K562 (cell line): Measurements from ENCODE around the gene AKT2.

Source experiments
- IRF2 ChIP-seq: sonication (generic); formaldehyde crosslinking; IDR thresholded peaks from 2 replicates; pipeline ENCODE4 v1.8.1; 2022; ENCODE audit warnings: mild to moderate bottlenecking, missing genetic modification reagents
- PHF8 ChIP-seq: fragments of 200-600 bp; sonication (generic); IDR thresholded peaks from 2 replicates; pipeline ENCODE4 v1.6.1; 2012; ENCODE audit warnings: mixed run types, mild to moderate bottlenecking, inconsistent platforms, low read length, moderate library complexity, borderline replicate concordance
- TAF1 ChIP-seq: IDR thresholded peaks from 2 replicates; pipeline ENCODE4 v1.6.1; 2011; ENCODE audit warnings: mild to moderate bottlenecking, low read length, moderate library complexity; ENCODE audit not compliant: insufficient read depth, control insufficient read depth, severe bottlenecking; ENCODE audit errors: extremely low read depth
- TF ChIP-seq, protein P1 (sequence below), 2 experiments: fragments of 450-650 bp; IDR thresholded peaks; 2 replicates each; pipeline ENCODE4 v1.6.1; 2016
- TF ChIP-seq, protein P2 (sequence below): fragments of 250-450 bp; sonication (Bioruptor Pico); IDR thresholded peaks from 2 replicates; pipeline ENCODE4 v1.5.0; 2020; ENCODE audit warnings: mild to moderate bottlenecking

DNA sequence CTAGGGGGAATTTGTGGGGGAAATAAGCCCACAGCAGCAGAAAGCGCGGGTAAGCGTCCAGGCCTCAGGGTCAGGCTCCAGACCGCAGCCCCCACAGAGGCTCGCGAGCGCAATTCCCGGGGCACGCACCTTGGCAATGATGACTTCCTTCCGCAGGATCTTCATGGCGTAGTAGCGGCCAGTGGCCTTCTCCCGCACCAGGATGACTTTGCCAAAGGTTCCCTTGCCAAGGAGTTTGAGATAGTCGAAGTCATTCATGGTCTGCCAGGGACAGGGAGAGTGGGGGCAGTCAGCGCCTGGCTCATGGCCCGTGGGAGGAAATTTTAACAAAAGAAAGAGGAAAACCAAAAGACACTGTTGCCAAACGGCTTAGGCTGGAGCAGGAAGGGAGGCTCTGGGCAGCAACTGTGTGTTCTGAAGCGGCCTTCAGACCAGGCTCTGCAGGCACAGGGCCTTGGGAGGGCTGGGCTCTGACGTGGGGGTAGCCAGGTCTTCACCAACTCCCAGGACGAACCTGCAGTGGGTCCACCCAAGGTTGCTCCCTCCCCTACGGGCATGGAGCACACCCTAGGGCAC, 43.2 kb downstream of the AKT2 start:
- TF ChIP-seq, protein P1, sequence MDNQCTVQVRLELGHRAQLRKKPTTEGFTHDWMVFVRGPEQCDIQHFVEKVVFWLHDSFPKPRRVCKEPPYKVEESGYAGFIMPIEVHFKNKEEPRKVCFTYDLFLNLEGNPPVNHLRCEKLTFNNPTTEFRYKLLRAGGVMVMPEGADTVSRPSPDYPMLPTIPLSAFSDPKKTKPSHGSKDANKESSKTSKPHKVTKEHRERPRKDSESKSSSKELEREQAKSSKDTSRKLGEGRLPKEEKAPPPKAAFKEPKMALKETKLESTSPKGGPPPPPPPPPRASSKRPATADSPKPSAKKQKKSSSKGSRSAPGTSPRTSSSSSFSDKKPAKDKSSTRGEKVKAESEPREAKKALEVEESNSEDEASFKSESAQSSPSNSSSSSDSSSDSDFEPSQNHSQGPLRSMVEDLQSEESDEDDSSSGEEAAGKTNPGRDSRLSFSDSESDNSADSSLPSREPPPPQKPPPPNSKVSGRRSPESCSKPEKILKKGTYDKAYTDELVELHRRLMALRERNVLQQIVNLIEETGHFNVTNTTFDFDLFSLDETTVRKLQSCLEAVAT (IDR thresholded peaks at IDR 0.05) = no peak
- TF ChIP-seq TAF1 = no peak
- no peak for TF ChIP-seq IRF2 (CRISPR knock-in tag)
- TF ChIP-seq, protein P2, sequence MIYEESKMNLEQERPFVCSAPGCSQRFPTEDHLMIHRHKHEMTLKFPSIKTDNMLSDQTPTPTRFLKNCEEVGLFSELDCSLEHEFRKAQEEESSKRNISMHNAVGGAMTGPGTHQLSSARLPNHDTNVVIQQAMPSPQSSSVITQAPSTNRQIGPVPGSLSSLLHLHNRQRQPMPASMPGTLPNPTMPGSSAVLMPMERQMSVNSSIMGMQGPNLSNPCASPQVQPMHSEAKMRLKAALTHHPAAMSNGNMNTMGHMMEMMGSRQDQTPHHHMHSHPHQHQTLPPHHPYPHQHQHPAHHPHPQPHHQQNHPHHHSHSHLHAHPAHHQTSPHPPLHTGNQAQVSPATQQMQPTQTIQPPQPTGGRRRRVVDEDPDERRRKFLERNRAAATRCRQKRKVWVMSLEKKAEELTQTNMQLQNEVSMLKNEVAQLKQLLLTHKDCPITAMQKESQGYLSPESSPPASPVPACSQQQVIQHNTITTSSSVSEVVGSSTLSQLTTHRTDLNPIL (CRISPR knock-in tag) = no peak
- no peak for TF ChIP-seq PHF8
